ENCODE measurements around the gene FAM25C.
"Not testable (repeated sequence)": the region's sequence is repeated elsewhere in the genome, so short reads cannot be mapped to it uniquely, and the experiment has no call there.

DNA sequence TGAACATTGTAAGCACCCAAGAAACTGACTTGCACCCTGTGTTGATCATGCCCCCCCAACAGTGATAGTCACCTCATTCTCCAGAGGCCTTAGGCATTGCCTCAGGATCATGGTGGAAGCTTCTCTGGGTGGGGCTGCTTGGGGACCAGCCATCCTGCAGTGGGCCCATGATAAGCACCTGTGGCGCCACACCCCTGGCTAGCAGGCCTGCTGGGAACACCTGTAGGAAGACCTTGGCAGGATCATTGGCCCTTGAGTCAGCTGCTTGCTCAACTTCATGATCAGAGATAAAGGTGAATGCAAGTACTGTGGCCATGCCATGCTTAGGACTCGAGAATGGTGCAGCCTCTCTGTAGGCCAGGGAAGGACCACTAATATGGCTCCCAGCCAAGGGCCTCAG, 38.9 kb downstream of the FAM25C start:
- TF ChIP-seq, protein P1, sequence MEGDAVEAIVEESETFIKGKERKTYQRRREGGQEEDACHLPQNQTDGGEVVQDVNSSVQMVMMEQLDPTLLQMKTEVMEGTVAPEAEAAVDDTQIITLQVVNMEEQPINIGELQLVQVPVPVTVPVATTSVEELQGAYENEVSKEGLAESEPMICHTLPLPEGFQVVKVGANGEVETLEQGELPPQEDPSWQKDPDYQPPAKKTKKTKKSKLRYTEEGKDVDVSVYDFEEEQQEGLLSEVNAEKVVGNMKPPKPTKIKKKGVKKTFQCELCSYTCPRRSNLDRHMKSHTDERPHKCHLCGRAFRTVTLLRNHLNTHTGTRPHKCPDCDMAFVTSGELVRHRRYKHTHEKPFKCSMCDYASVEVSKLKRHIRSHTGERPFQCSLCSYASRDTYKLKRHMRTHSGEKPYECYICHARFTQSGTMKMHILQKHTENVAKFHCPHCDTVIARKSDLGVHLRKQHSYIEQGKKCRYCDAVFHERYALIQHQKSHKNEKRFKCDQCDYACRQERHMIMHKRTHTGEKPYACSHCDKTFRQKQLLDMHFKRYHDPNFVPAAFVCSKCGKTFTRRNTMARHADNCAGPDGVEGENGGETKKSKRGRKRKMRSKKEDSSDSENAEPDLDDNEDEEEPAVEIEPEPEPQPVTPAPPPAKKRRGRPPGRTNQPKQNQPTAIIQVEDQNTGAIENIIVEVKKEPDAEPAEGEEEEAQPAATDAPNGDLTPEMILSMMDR (IDR thresholded peaks at IDR 0.05): not testable (repeated sequence)
- not testable (repeated sequence) for TF ChIP-seq POLR2A (IDR thresholded peaks at IDR 0.05)
